NCI-H748 (cell line): ENCODE measurements around the gene ITGB1.
"Not testable (repeated sequence)": the region's sequence is repeated elsewhere in the genome, so short reads cannot be mapped to it uniquely, and the experiment has no call there.

Experiments
- DNase-seq: peaks from one replicate; lab custom pipeline; 2025; ENCODE audit not compliant: unreplicated experiment; lab: John Stamatoyannopoulos, UW

ITGB1 gene

GRCh38 chr10:32958085-32959005, at the start of gene ITGB1:
ITGB1 (minus strand) TSS chr10:32958230; CDS start chr10:32935558, 22,672 bp downstream.
- DNase-seq: peak; percentile 92

GRCh38 chr10:33006342-33006887, 48.4 kb upstream of the ITGB1 start:
- DNase-seq: no peak

DNA sequence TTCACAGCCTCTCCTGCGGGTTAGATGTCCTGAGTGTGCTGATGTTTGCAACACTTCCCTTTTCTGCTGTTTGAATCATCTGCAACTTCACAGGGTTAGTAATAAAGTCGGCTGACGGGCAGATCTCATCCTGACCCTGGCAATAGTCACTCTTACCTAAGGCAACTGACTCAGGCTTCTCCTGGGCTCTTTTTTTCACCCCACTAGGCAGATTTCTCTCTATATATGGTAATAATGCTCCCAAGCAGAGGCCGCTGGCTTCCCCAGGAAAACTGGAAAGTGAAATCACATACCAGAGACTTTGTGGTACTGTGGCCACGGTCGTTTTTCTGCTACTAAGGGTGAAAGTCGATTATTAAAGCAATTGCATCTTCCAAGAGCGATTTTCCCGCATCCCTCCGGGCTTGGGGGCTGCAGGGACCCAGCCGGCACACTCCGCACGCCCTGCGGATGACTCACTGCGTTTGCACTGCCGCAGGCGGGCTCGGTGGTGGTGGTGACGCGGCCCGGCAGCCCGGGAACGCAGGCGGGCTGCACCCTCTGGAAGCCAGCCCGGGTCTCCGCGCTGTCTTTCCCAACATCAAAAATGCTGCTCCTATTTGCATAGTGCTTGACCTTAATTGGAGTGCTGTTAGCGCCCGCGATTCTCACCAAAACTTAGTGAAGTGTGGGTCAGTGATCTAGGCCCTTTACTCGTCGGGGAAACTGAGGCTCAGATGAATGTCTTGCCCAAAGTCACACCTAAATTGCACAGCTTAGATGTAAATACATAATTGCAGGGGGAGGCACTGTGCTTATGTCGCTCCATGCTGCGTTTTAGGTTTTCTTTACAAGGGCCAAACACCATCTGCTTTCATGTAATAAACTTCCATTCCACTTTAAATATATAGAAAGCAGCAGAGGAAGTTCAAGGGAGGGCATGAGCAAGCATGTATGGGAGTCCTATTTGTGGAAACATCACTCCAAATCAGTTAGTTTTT, 47.6 kb upstream of the ITGB1 start:
- no peak for DNase-seq

DNA sequence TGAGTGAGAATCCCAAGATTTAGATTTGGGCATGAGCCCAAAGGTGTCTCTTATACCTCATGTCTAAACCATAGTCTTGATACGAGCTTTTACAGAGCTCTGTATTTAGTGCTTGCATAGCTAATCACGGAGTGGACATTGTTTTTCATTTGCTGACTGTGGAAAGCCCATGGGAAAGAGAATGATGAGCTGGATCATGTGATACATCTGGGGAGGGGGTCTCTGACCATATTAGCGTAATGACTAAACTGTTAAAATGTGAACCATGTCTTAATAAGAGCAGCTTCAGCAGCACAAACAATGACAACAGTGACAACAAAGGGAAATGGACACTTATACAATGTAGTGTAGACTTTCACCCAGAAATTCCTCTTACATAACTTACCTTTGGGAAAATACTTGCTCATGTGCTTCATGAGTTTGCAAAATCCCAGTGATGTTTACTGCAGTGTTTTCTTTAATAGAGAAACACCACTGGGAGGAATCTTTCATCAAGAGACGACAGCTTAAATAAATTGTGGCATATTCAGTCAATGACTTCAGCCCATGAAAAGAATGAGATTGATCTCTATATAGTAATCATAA, 44.0 kb upstream of the ITGB1 start:
- no peak for DNase-seq

- DNase-seq: not testable (repeated sequence)
Observed at GRCh38 chr10:32998060-32998581, 40.1 kb upstream of the ITGB1 start.

GRCh38 chr10:32995751-32996150, 37.7 kb upstream of the ITGB1 start:
- no peak for DNase-seq

DNA sequence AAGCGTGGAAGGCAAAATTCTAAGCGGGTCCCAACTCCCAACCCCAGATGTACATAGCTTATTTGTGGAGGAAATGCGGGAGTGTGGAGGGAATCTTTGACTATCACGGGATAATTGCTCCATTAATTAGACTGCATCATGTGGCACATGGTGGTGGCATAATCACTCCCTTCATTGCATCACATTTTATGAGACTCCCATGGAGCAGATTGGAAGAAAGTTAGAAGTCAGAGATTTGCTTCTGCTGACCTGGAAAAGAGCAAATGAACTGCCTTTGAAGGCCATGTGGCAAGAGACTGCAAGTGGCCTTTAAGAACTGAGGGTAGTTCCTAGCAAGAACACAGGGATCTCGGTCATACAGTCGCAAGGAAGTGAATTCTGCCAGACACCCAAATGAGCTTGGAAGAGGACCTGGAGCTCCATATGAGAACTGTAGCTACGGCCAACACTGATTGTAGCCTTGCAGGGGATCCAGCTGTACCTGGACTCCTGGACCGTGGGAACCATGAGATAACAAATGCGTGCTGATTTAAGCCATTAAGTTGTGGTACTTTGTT, 37.1 kb upstream of the ITGB1 start:
- no peak for DNase-seq

DNA sequence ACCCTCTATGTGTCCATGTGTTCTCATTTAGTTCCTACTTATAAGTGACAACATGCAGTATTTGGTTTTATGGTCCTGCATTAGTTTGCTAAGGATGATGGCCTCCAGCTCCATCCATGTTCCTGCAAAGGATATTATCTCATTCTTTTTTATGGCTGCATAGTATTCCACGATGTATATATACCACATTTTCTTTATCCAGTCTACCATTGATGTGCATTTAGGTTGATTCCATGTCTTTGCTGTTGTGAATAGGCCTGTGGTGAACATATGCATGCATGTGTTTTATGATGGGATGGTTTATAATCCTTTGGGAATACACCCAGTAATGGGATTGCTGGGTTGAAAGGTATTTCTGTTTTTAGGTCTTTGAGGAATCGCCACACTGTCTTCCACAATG, 36.6 kb upstream of the ITGB1 start:
- not testable (repeated sequence) for DNase-seq

- not testable (repeated sequence) for DNase-seq
Observed at GRCh38 chr10:32992310-32992709, 34.3 kb upstream of the ITGB1 start.

GRCh38 chr10:32990811-32991210, 32.8 kb upstream of the ITGB1 start:
- DNase-seq: no peak

DNA sequence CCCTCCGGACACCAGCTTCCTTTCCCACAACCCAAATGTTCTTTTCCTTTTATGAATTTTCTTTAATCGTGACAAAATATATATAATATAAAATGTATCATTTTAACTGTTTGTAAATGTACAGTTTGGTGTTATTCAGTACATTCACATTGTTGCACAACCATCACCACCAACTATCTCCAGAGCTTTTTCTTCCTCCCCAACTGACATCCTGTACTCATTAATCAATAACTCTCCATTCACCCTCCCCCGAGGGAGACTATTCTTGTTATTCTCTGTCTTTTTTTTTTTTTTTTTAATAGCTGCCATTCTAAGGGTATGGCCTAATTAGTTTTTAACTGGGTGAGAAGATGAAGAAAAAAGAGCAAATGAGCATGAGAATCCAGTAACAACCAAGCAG, 30.6 kb upstream of the ITGB1 start:
- no peak for DNase-seq

GRCh38 chr10:32987172-32987571, 29.1 kb upstream of the ITGB1 start:
- no peak for DNase-seq

GRCh38 chr10:32985775-32986350, 27.8 kb upstream of the ITGB1 start:
- no peak for DNase-seq

DNA sequence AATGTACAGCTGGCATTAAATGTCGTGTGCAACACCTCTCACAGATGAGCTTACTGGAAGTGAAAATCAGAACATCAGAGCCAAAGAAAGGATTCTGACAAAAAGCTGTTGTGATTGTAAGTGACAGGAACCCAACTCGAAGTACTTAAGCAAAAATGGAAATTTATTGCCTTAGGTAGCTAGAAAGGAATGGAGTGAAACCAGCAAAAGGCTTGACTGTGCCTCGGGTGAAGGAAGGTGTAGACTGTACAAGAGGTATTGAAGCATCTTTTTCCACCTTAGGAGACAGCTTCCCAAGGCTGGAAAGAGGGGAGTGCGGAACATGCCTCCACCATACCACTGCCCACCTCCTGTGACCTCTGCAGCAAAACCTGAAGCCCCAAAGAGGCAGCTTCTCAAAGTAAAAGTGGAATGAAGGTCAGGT, 27.3 kb upstream of the ITGB1 start:
- DNase-seq: no peak

DNA sequence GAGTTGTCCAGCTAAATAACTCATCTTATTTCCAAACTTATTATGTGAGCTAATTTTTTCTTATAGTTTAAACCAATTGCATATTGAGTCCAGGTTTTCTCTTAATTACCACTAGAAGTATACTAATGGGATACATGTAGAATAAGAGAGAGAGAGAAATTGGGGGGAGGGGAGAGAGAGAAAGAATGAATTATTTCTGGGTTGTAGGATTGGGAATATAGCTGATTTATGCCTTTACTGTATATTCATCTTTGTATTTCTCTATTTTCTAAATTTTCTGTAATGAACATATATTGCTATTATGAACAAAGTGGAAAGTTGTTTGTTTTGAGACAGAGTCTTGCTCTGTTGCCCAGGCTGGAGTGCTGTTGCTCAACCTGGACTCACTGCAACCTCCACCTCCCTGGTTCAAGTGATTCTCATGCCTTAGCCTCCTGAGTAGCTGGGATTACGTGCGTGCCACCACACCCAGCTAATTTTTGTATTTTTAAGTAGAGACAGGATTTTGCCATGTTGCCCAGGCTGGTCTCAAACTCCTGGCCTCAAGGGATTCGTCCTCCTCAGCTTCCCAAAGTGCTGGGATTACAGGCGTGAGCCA, 26.1 kb upstream of the ITGB1 start:
- no peak for DNase-seq

DNA sequence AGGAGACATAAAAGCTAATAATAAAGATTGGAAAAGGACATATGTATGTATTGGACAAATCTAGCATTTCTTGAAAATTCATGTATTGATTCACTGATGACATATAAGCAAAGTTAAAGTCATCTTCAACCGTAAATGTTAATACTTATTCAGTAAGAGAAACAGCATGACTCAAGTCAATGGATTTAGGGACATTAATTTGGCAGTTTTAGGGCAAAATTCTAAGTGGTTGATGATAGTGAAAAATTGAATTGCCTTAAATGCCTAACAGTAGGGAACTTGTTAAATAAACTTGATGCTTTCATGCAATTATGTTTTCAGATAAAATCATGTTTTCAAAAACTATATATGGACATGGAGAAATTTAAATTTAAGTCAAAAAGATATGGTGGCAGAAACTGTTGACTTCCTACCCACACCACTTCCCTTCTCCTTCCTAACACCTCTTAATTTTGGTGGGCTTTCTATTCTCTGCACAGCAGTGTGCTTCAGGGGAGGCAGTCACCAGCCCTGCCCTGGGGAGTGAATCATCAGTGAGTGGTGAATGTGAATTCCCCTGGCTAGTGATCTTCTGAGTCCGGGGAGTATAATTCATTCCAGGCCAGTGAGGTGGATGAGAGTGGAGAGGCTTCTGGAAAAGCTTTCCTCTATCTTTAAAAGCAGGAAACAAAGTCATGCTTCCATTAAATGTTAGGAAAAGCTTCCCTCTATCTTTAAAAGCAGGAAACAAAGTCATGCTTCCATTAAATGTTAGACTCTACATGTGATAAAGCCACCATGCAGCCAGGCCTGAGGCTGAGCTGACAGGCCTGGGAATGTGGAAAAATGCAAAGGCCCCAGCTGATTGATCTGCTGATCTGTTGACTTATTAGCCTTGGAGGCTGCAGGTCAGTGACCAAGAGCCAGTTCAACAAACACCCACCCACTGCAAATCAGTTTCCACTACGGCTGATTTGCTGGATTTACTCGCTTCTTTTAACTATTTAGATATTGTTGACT, 25.2 kb upstream of the ITGB1 start:
- no peak for DNase-seq

DNA sequence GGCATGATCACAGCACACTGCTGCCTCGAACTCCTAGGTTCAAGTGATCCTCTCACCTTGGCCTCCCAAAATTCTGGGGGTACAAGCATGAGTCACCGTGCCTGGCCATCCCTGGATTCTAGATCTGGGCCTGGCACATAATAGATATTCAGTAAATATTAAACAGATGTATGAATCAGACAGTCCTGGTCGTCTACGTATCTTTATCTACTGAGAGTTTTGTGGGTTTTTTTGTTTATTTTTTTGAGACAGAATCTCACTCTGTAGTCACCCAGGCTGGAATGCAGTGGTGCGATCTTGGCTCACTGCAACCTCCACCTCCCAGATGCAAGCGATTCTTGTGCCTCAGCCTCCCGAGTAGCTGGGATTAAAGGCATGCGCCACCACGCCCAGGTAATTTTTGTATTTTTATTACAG, 24.3 kb upstream of the ITGB1 start:
- DNase-seq: no peak

DNA sequence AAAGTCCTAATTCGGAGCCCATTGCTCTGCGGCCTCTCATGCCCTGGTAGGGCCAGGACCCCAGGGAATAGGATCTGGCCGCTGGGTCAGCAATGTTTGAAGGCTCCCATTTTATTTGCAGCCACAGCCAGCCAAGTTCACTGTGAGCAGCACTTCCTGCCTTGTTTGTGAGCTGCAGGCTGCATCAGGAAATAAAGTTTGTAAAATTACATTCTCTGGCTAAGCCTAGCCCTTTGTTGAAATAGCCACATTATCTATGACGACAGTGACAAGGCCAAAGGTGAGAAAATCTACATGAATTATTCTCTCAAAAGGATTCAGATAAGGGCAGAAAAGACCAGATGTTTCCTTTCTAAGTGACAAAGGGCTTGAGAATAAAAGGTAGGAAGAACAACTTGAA, 23.7 kb upstream of the ITGB1 start:
- no peak for DNase-seq
